Common myeloid progenitor, CD34-positive (primary cell): ENCODE measurements around the gene PATL1.
"Not testable (repeated sequence)": the region's sequence is repeated elsewhere in the genome, so short reads cannot be mapped to it uniquely, and the experiment has no call there.

Experiments
- CTCF ChIA-PET: fragments of 350-600 bp; sonication (Branson Sonifier 250); formaldehyde crosslinking; loops from one replicate; lab custom pipeline; 2021; ENCODE audit warnings: antibody characterized with exemption; lab: Charles Lee
- POLR2A ChIA-PET: fragments of 350-600 bp; sonication (Branson Sonifier 250); formaldehyde crosslinking; loops from one replicate; lab custom pipeline; 2021; ENCODE audit warnings: antibody characterized with exemption; lab: Charles Lee
- DNase-seq, 3 donors: peaks; one replicate each; pipeline versions ENCODE4 v3.0.0 to v3.0.0-alpha.2; 2013
- H3K27ac ChIP-seq, 2 experiments: 1 replicate in 1 of 2; 2 replicates in 1 of 2; pipeline ENCODE4 v1.7.0; 2013; ENCODE audit warnings: inconsistent platforms in 2 of 2, low read length in 2 of 2, mild to moderate bottlenecking in 2 of 2, low read depth in 1 of 2, moderate library complexity in 1 of 2; ENCODE audit not compliant: severe bottlenecking in 2 of 2, insufficient read depth in 1 of 2, poor library complexity in 1 of 2
- H3K27me3 ChIP-seq, 5 experiments: replicated peaks in 2 of 5; 1 replicate in 3 of 5; 2 replicates in 2 of 5; pipeline versions ENCODE4 v1.6.1 to v1.7.0; 2013; ENCODE audit warnings: low read length in 4 of 5, mild to moderate bottlenecking in 2 of 5, moderate library complexity in 2 of 5, inconsistent platforms in 1 of 5; ENCODE audit not compliant: insufficient read depth in 5 of 5, control insufficient read depth in 4 of 5
- H3K36me3 ChIP-seq, 4 experiments: 1 replicate in 2 of 4; 2 replicates in 2 of 4; pipeline versions ENCODE4 v1.6.1 to v1.7.0; 2013; ENCODE audit warnings: low read length in 3 of 4, control low read depth in 1 of 4, mild to moderate bottlenecking in 1 of 4; ENCODE audit not compliant: control insufficient read depth in 4 of 4, insufficient read depth in 4 of 4
- H3K4me1 ChIP-seq, 4 experiments: 1 replicate in 3 of 4; 2 replicates in 1 of 4; pipeline versions ENCODE4 v1.6.1 to v1.7.1; 2013; ENCODE audit warnings: low read length in 3 of 4, mild to moderate bottlenecking in 3 of 4, control low read depth in 1 of 4, inconsistent platforms in 1 of 4, moderate library complexity in 1 of 4; ENCODE audit not compliant: control insufficient read depth in 4 of 4, insufficient read depth in 4 of 4; ENCODE audit errors: control extremely low read depth in 1 of 4
- H3K4me3 ChIP-seq, 7 experiments: 1 replicate in 4 of 7; 2 replicates in 3 of 7; pipeline versions ENCODE4 v1.5.1 to v1.7.0; 2013; ENCODE audit warnings: mild to moderate bottlenecking in 7 of 7, low read length in 6 of 7, moderate library complexity in 6 of 7, inconsistent platforms in 2 of 7, low read depth in 2 of 7, control low read depth in 1 of 7; ENCODE audit not compliant: insufficient read depth in 4 of 7, control insufficient read depth in 1 of 7; ENCODE audit errors: extremely low read depth in 1 of 7
- H3K9me3 ChIP-seq, 5 experiments: 1 replicate in 4 of 5; 2 replicates in 1 of 5; pipeline versions ENCODE4 v1.6.1 to v1.7.1; 2013; ENCODE audit warnings: low read length in 4 of 5, mild to moderate bottlenecking in 2 of 5, inconsistent platforms in 1 of 5, low read depth in 1 of 5, moderate library complexity in 1 of 5; ENCODE audit not compliant: control insufficient read depth in 4 of 5, insufficient read depth in 2 of 5; ENCODE audit errors: control extremely low read depth in 1 of 5
- WGBS: methylation state at CpG from one replicate; pipeline ENCODE4 v1.1.5; 2013; ENCODE audit not compliant: insufficient coverage; 5-methylcytosine and 5-hydroxymethylcytosine counted together

The PATL1 gene

DNA sequence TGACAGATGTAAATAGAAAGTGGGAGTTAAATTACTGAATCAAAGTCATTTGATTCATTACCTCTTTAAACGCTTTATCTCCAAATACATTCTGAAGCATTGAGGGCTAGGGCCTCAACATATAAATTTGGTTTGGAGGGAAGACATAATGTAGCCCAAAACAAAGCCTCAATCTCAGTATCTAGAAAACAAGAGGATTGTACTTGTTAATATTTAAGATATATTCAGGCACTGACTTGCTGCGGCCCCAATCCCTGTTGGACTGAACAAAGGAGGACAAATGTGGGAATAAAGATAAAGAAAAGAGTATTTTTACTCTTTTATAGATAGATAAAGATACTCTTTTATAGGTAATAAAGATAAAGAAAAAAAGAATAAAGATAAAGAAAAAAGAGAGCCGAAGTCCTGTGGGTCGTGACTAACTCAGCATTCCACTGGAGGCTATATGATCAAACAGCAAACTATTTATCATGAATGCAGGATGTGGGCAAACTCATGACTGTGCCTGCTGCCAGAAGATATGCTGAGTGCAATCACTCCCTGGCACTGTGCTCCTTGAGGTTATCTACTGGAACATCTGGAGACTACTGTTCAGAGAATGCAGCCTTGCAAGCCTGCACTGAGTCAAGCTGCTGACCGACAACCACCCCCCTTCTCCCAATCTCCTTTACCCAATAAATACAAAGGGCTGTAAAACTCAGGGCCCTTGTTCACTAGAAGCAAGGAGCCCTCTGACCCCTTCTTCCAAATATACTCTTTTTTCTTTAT lies 37.9 kb upstream of the PATL1 start:
- no peaks in the 10 kb centered on the region for H3K36me3 ChIP-seq
- H3K4me3 ChIP-seq = no peak overlapping the region
- DNase-seq = peak; percentile 57 to 81 (median 60)
- H3K27me3 ChIP-seq = no peaks in the 10 kb centered on the region
- ChIA-PET CTCF (interaction anchor here (1.1 kb wide), 1 partner anchor 14 kb away, joined by 3 read pairs; no protein-coding TSS in a partner anchor), POLR2A (no interaction called here)
- H3K27ac ChIP-seq = no peak overlapping the region
- peaks cover 0 to 9% (median 0%) of the 10 kb centered on the region in 5 experiments for H3K9me3 ChIP-seq
- 38% methylated on average over 3 of the region's 5 CpGs for whole genome bisulfite sequencing
- peaks cover 0 to 4% (median 0%) of the 10 kb centered on the region in 4 experiments for H3K4me1 ChIP-seq

- no peak for DNase-seq
- Histone ChIP-seq H3K27ac (no peak overlapping the region), H3K4me3 (no peak overlapping the region), H3K4me1 (peaks cover 0 to 4% (median 0%) of the 10 kb centered on the region in 4 experiments), H3K27me3 (no peaks in the 10 kb centered on the region), H3K36me3 (no peaks in the 10 kb centered on the region), H3K9me3 (peaks cover 0 to 9% (median 0%) of the 10 kb centered on the region in 5 experiments)
- POLR2A ChIA-PET = no interaction called here
- WGBS = 100% methylated on average over 5 of the region's 6 CpGs
- CTCF ChIA-PET = interaction anchor here (0.8 to 1.1 kb wide), 2 partner anchors 9 to 13 kb away, joined by 3 read pairs; no protein-coding TSS in a partner anchor
These were observed 36.5 kb upstream of the PATL1 start for GRCh38 chr11:59705294-59705693.

DNA sequence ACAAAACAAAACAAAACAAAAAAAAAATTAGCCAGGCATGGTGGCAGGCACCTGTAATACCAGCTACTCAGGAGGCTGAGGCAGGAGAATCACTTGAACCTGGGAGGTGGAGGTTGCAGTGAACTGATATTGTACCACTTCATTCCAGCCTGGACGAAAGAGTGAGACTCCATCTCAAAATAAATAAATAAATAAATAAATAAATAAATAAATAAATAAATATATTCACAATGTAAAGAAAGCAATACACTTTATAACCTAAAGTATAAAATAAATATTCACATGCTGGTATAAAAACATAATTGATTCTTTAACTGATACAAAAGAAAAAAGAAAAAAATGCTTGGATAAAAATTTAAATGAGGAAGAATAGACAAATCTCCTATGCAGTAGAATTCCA lies 34.7 kb upstream of the PATL1 start:
- POLR2A ChIA-PET, H3K27ac ChIP-seq, H3K4me1 ChIP-seq, DNase-seq, H3K36me3 ChIP-seq, H3K4me3 ChIP-seq, H3K27me3 ChIP-seq, H3K9me3 ChIP-seq: not testable (repeated sequence)
- no CpG with 5 or more reads among the region's 1 CpG for WGBS
- CTCF ChIA-PET = interaction anchor here (0.6 kb wide), 1 partner anchor 882 kb away, joined by 3 read pairs; no protein-coding TSS in a partner anchor

GRCh38 chr11:59700157-59700556 lies 31.3 kb upstream of the PATL1 start:
- POLR2A ChIA-PET, H3K9me3 ChIP-seq, H3K4me3 ChIP-seq, DNase-seq, H3K27ac ChIP-seq, H3K27me3 ChIP-seq, H3K36me3 ChIP-seq, CTCF ChIA-PET, H3K4me1 ChIP-seq: not testable (repeated sequence)
- WGBS = no CpG with 5 or more reads among the region's 5 CpGs

DNA sequence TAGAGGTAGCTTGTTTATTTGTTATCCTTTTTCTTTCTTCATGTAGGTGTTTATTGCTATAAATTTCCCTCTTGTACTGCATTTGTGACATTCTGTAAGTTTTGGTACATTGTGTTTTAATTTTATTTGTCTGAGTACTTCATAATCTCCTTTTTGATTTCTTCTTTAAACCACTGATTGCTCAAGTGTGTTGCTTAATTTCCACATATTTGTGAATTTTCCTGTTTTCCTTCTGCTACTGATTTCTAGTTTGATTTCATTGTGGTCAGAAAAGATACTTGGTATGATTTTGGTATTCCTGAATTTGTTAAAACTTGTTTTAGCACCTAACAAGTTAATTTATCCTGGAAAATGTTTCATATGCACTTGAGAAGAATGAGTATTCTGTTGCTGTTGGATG lies 29.7 kb upstream of the PATL1 start:
- Histone ChIP-seq H3K9me3 (no peaks in the 10 kb centered on the region), H3K4me3 (no peak overlapping the region), H3K4me1 (peaks cover 0 to 7% (median 0%) of the 10 kb centered on the region in 4 experiments), H3K27ac (no peak overlapping the region), H3K27me3 (no peaks in the 10 kb centered on the region), H3K36me3 (no peaks in the 10 kb centered on the region)
- ChIA-PET CTCF (no interaction called here), POLR2A (no interaction called here)
- no peak for DNase-seq

DNA sequence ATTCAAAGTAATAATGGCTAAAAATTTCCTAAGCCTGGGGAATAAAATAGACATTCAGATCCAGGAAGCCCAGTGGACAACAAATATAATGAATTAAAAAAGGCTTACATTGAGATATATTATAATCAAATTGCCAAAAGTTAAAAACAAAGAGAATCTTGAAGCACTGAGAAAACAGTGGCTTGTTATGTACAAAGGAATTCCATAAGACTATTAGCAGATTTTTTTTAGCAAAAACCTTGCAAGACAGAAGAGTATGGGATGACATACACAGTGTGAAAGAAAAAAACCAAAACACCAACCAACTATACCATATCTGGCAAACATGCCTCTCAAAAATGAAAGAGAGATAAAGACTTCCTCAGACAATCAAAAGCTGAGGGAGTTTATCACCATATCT lies 24.1 kb upstream of the PATL1 start:
- DNase-seq = no peak
- Histone ChIP-seq H3K9me3 (peaks cover 2 to 15% (median 6%) of the 10 kb centered on the region in 5 experiments), H3K4me1 (peaks cover 0 to 8% (median 5%) of the 10 kb centered on the region in 4 experiments), H3K36me3 (no peaks in the 10 kb centered on the region), H3K27me3 (no peaks in the 10 kb centered on the region), H3K4me3 (no peak overlapping the region), H3K27ac (no peak overlapping the region)
- CTCF ChIA-PET = interaction anchor here (1.2 kb wide), 1 partner anchor 13 kb away, joined by 3 read pairs; no protein-coding TSS in a partner anchor
- POLR2A ChIA-PET = no interaction called here

GRCh38 chr11:59691156-59691555 lies 22.3 kb upstream of the PATL1 start:
- no peak overlapping the region for H3K4me3 ChIP-seq
- H3K9me3 ChIP-seq = peaks cover 2 to 15% (median 6%) of the 10 kb centered on the region in 5 experiments
- no peaks in the 10 kb centered on the region for H3K36me3 ChIP-seq
- H3K27ac ChIP-seq = no peak overlapping the region
- H3K27me3 ChIP-seq = no peaks in the 10 kb centered on the region
- ChIA-PET POLR2A (no interaction called here), CTCF (interaction anchor here (0.8 to 1.5 kb wide), 3 partner anchors 10 to 173 kb away, joined by 3 to 6 read pairs (median 3); partner anchors contain the start of gene PATL1)
- peak in 2 of 3 donors; percentile 9 to 55 for DNase-seq
- WGBS = 50% methylated on average over 2 of the region's 2 CpGs
- peaks cover 0 to 8% (median 3%) of the 10 kb centered on the region in 4 experiments for H3K4me1 ChIP-seq
